Endodermal cell (in vitro differentiated cells): Measurements from ENCODE around the gene SIGLEC10. TPM values are rescaled to one million over a fixed set of nuclear protein-coding genes. Genes with fewer than 3 reads are reported as not detected.

ENCODE experiments used
- DNase-seq: peaks from one replicate; pipeline ENCODE4 v3.0.0-alpha.2; 2017
- H3K27ac ChIP-seq: 2 replicates; pipeline ENCODE4 v1.5.1; 2013; ENCODE audit warnings: mild to moderate bottlenecking, low read depth, low read length, moderate library complexity
- H3K27me3 ChIP-seq: 2 replicates; pipeline ENCODE4 v1.6.1; 2013; ENCODE audit warnings: mild to moderate bottlenecking, low read length, moderate library complexity; ENCODE audit not compliant: insufficient read depth, control insufficient read depth, poor library complexity, severe bottlenecking
- H3K36me3 ChIP-seq: 2 replicates; pipeline ENCODE4 v1.7.0; 2013; ENCODE audit warnings: mild to moderate bottlenecking, low read length, moderate library complexity; ENCODE audit not compliant: control insufficient read depth, insufficient read depth
- H3K4me1 ChIP-seq: one replicate; pipeline ENCODE4 v1.7.0; 2013; ENCODE audit warnings: low read length; ENCODE audit not compliant: control insufficient read depth, insufficient read depth
- H3K4me3 ChIP-seq: 2 replicates; pipeline ENCODE4 v1.5.1; 2013; ENCODE audit warnings: mild to moderate bottlenecking, low read length, moderate library complexity
- H3K9ac ChIP-seq: 2 replicates; pipeline ENCODE4 v1.6.1; 2013; ENCODE audit warnings: mild to moderate bottlenecking, low read length, moderate library complexity; ENCODE audit not compliant: poor library complexity, severe bottlenecking; ENCODE audit errors: extremely low read depth
- H3K9me3 ChIP-seq: 2 replicates; pipeline ENCODE4 v1.6.1; 2013; ENCODE audit warnings: mild to moderate bottlenecking, low read length, moderate library complexity; ENCODE audit not compliant: control insufficient read depth
- H3K27ac Mint-ChIP-seq: 2 replicates; pipeline ENCODE4 v1.8.0; 2020; ENCODE audit warnings: mixed read lengths
- H3K27me3 Mint-ChIP-seq: 2 replicates; pipeline ENCODE4 v1.8.0; 2021; ENCODE audit warnings: mild to moderate bottlenecking, mixed read lengths; ENCODE audit not compliant: insufficient read depth
- H3K36me3 Mint-ChIP-seq: 2 replicates; pipeline ENCODE4 v1.8.0; 2020; ENCODE audit warnings: low read depth, mixed read lengths
- H3K4me1 Mint-ChIP-seq: 2 replicates; pipeline ENCODE4 v1.8.0; 2020; ENCODE audit warnings: mixed read lengths
- H3K4me3 Mint-ChIP-seq: 2 replicates; pipeline ENCODE4 v1.8.0; 2020; ENCODE audit warnings: mild to moderate bottlenecking, moderate library complexity, mixed read lengths
- H3K9me3 Mint-ChIP-seq: 2 replicates; pipeline ENCODE4 v1.8.0; 2020; ENCODE audit warnings: mild to moderate bottlenecking, mixed read lengths
- CTCF ChIP-seq: fragments of 200-600 bp; sonication (generic); conservative IDR thresholded peaks from 2 replicates; pipeline ENCODE4 v1.5.0; 2021; ENCODE audit warnings: antibody characterized with exemption, mild to moderate bottlenecking
- WGBS, 2 experiments: methylation state at CpG; one replicate each; pipeline versions ENCODE4 v1.1.5 to v1.1.7; 2013; ENCODE audit warnings: missing lambda C conversion rate in 2 of 2, mixed read lengths in 1 of 2; ENCODE audit not compliant: insufficient coverage in 1 of 2, insufficient read length in 1 of 2; 5-methylcytosine and 5-hydroxymethylcytosine counted together
- total RNA-seq, 2 donors: library from RNA; stranded (reverse); fragmentation: NEBNext Ultra II Directional in 1 of 2; extraction: Animal tissue kit (Norgen Biotek cat#: 25700) in 1 of 2; gene quantifications; 2 replicates in 1 of 2; 3 replicates in 1 of 2; pipeline ENCODE4 v1.2.1, GENCODE V29; 2021

SIGLEC10 gene
- total RNA-seq, 2 donors from 2014 or later: not detected

GRCh38 chr19:51441410-51442390 is 24.3 kb upstream of the SIGLEC10 start:
- H3K9ac ChIP-seq: no peak overlapping the region
- H3K9me3 Mint-ChIP-seq: no peaks in the 10 kb centered on the region
- H3K27ac Mint-ChIP-seq: no peak overlapping the region
- peaks cover 3% of the 10 kb centered on the region for H3K27me3 ChIP-seq
- H3K27ac ChIP-seq: no peak overlapping the region
- H3K9me3 ChIP-seq: no peaks in the 10 kb centered on the region
- DNase-seq: no peak
- no peaks in the 10 kb centered on the region for H3K36me3 Mint-ChIP-seq
- H3K4me3 ChIP-seq: no peak overlapping the region
- no peak for TF ChIP-seq CTCF
- no peak overlapping the region for H3K4me3 Mint-ChIP-seq
- H3K36me3 ChIP-seq: no peaks in the 10 kb centered on the region
- no peaks in the 10 kb centered on the region for H3K4me1 ChIP-seq
- no peaks in the 10 kb centered on the region for H3K4me1 Mint-ChIP-seq
- WGBS, 2 experiments: 81 to 82% methylated on average over 17 to 30 of the region's 31 CpGs
- peaks cover 33% of the 10 kb centered on the region for H3K27me3 Mint-ChIP-seq

GRCh38 chr19:51440846-51441409 is 23.5 kb upstream of the SIGLEC10 start:
- no peaks in the 10 kb centered on the region for H3K4me1 ChIP-seq
- no peak overlapping the region for H3K4me3 ChIP-seq
- TF ChIP-seq CTCF: no peak
- peaks cover 11% of the 10 kb centered on the region for H3K27me3 ChIP-seq
- peaks cover 33% of the 10 kb centered on the region for H3K27me3 Mint-ChIP-seq
- H3K27ac ChIP-seq: no peak overlapping the region
- H3K9me3 ChIP-seq: no peaks in the 10 kb centered on the region
- H3K4me1 Mint-ChIP-seq: no peaks in the 10 kb centered on the region
- DNase-seq: no peak
- no peak overlapping the region for H3K9ac ChIP-seq
- H3K36me3 Mint-ChIP-seq: no peaks in the 10 kb centered on the region
- H3K9me3 Mint-ChIP-seq: no peaks in the 10 kb centered on the region
- no peak overlapping the region for H3K27ac Mint-ChIP-seq
- WGBS, 2 experiments: 57 to 58% methylated on average over 11 of the region's 11 CpGs
- H3K4me3 Mint-ChIP-seq: no peak overlapping the region
- H3K36me3 ChIP-seq: no peaks in the 10 kb centered on the region

- H3K27me3 Mint-ChIP-seq: peaks cover 34% of the 10 kb centered on the region
Measured at GRCh38 chr19:51440052-51440451, 22.6 kb upstream of the SIGLEC10 start.

More at GRCh38 chr19:51440052-51440451, 22.6 kb upstream of the SIGLEC10 start:
- Mint-ChIP-seq H3K27ac (no peak overlapping the region), H3K4me1 (no peaks in the 10 kb centered on the region), H3K4me3 (no peak overlapping the region), H3K36me3 (no peaks in the 10 kb centered on the region), H3K9me3 (no peaks in the 10 kb centered on the region)
- Histone ChIP-seq H3K9ac (no peak overlapping the region), H3K36me3 (no peaks in the 10 kb centered on the region), H3K27ac (no peak overlapping the region), H3K27me3 (peaks cover 15% of the 10 kb centered on the region), H3K9me3 (no peaks in the 10 kb centered on the region), H3K4me1 (no peaks in the 10 kb centered on the region), H3K4me3 (no peak overlapping the region)
- 88% methylated on average over 2 of the region's 2 CpGs; no CpG with 5 or more reads in 1 of the 2 experiments for WGBS, 2 experiments
- no peak for DNase-seq
- TF ChIP-seq CTCF: no peak
